Astrocyte (in vitro differentiated cells and primary cell): ENCODE measurements around the gene PJA1.

ENCODE experiments used
- EZH2 ChIP-seq: IDR thresholded peaks from 2 replicates; pipeline ENCODE4 v1.6.1; 2012; ENCODE audit warnings: mild to moderate bottlenecking, low read length, inconsistent platforms; ENCODE audit not compliant: insufficient read depth
- TF ChIP-seq, protein P1 (sequence below): IDR thresholded peaks from 2 replicates; pipeline ENCODE4 v1.5.1; 2011; ENCODE audit warnings: low read depth, mild to moderate bottlenecking, inconsistent platforms, low read length, moderate library complexity; ENCODE audit not compliant: insufficient read depth

DNA sequence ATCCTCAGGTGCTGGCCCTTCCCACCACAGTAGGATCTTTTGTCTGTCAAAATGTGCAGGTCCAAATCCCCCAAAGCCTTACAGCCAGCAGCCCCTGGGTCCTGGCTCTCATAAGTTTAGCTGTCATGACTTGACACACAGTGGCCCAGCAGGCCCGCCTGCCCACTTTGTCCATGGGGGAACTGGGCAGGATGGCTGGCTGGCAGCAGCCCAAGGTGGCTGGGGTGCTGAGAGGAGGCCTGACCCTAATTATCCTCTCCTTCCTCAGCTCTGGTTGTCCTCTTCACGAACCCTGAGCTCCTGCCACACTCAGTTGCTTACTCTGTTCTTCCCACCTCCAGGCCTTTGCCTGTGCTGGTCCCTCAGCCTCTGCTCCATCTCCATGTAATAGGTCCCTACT, 46.4 kb upstream of the PJA1 start:
- TF ChIP-seq, protein P1, sequence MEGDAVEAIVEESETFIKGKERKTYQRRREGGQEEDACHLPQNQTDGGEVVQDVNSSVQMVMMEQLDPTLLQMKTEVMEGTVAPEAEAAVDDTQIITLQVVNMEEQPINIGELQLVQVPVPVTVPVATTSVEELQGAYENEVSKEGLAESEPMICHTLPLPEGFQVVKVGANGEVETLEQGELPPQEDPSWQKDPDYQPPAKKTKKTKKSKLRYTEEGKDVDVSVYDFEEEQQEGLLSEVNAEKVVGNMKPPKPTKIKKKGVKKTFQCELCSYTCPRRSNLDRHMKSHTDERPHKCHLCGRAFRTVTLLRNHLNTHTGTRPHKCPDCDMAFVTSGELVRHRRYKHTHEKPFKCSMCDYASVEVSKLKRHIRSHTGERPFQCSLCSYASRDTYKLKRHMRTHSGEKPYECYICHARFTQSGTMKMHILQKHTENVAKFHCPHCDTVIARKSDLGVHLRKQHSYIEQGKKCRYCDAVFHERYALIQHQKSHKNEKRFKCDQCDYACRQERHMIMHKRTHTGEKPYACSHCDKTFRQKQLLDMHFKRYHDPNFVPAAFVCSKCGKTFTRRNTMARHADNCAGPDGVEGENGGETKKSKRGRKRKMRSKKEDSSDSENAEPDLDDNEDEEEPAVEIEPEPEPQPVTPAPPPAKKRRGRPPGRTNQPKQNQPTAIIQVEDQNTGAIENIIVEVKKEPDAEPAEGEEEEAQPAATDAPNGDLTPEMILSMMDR: no peak
- TF ChIP-seq EZH2: no peak
